IMR-90 (cell line): ENCODE results near the gene TRAF1. TPM values are rescaled to one million over a fixed set of nuclear protein-coding genes. Genes with fewer than 3 reads are reported as not detected.

ENCODE experiments used
- ATAC-seq: fragments of 200-7000 bp; cut with Tn5 transposase; 2 replicates; pipeline ENCODE4 v1.9.1; 2020; ENCODE audit warnings: low read depth, mild to moderate bottlenecking, moderate library complexity
- BruUV-seq: library from RNA; stranded (reverse); fragments of 400-500 nt; replicated peaks from 2 replicates; lab custom pipeline; 2021; lab: Mats Ljungman, UMichigan
- CTCF ChIA-PET: fragments of 300-600 bp; formaldehyde crosslinking; extraction: SDS; loops from one replicate; lab custom pipeline; 2021; ENCODE audit warnings: antibody characterized with exemption; lab: Yijun Ruan, JAX
- POLR2A ChIA-PET: fragments of 300-600 bp; sonication (Branson Sonifier 250); formaldehyde crosslinking; loops from one replicate; lab custom pipeline; 2022; ENCODE audit warnings: antibody characterized with exemption; ENCODE audit not compliant: unreplicated experiment; lab: Charles Lee
- DNase-seq: peaks from one replicate; pipeline ENCODE4 v3.0.0; 2013
- H2AFZ ChIP-seq: replicated peaks from 2 replicates; pipeline ENCODE3; 2013; ENCODE audit warnings: low read length, mild to moderate bottlenecking; ENCODE audit not compliant: poor library complexity
- H2AK5ac ChIP-seq: 2 replicates; pipeline ENCODE4 v1.6.1; 2013; ENCODE audit warnings: low read depth, low read length, inconsistent platforms
- H2AK9ac ChIP-seq: replicated peaks from 2 replicates; pipeline ENCODE3; 2013; ENCODE audit warnings: mild to moderate bottlenecking, low read depth, low read length, moderate library complexity; ENCODE audit not compliant: poor library complexity
- H2BK120ac ChIP-seq: 2 replicates; pipeline ENCODE4 v1.6.1; 2013; ENCODE audit warnings: low read depth, low read length, inconsistent platforms
- H2BK15ac ChIP-seq: 3 replicates; pipeline ENCODE4 v1.6.1; 2013; ENCODE audit warnings: low read depth, low read length, inconsistent platforms
- H2BK20ac ChIP-seq: 2 replicates; pipeline ENCODE4 v1.6.1; 2013; ENCODE audit warnings: low read depth, mild to moderate bottlenecking, inconsistent platforms, low read length, moderate library complexity
- H2BK5ac ChIP-seq: 2 replicates; pipeline ENCODE4 v1.6.1; 2013; ENCODE audit warnings: mild to moderate bottlenecking, low read depth, low read length, inconsistent platforms; ENCODE audit not compliant: poor library complexity, severe bottlenecking
- H3K14ac ChIP-seq: replicated peaks from 2 replicates; pipeline ENCODE4 v1.6.1; 2013; ENCODE audit warnings: low read depth, low read length, inconsistent platforms
- H3K18ac ChIP-seq: 2 replicates; pipeline ENCODE4 v1.6.1; 2013; ENCODE audit warnings: low read depth, low read length, control low read depth
- H3K23ac ChIP-seq: 2 replicates; pipeline ENCODE4 v1.6.1; 2013; ENCODE audit warnings: low read depth, low read length, inconsistent platforms
- H3K27ac ChIP-seq: 2 replicates; pipeline ENCODE4 v1.5.1; 2013; ENCODE audit warnings: mild to moderate bottlenecking, control low read depth, low read length; ENCODE audit not compliant: insufficient read depth
- H3K27me3 ChIP-seq: 2 replicates; pipeline ENCODE4 v1.6.1; 2013; ENCODE audit warnings: low read length; ENCODE audit not compliant: control insufficient read depth, insufficient read depth
- H3K36me3 ChIP-seq: 2 replicates; pipeline ENCODE4 v1.6.1; 2013; ENCODE audit warnings: low read length, mixed read lengths; ENCODE audit not compliant: control insufficient read depth, insufficient read depth
- H3K4ac ChIP-seq: 2 replicates; pipeline ENCODE4 v1.6.1; 2013; ENCODE audit warnings: low read depth, low read length, inconsistent platforms
- H3K4me1 ChIP-seq: 2 replicates; pipeline ENCODE4 v1.6.1; 2013; ENCODE audit warnings: low read length, mixed read lengths; ENCODE audit not compliant: control insufficient read depth, insufficient read depth
- H3K4me2 ChIP-seq: 2 replicates; pipeline ENCODE4 v1.6.1; 2013; ENCODE audit warnings: low read depth, mild to moderate bottlenecking, control low read depth, low read length, moderate library complexity
- H3K4me3 ChIP-seq: 2 replicates; pipeline ENCODE4 v1.5.1; 2013; ENCODE audit warnings: low read depth, mild to moderate bottlenecking, control low read depth, low read length, moderate library complexity; ENCODE audit not compliant: insufficient read depth
- H3K56ac ChIP-seq: 2 replicates; pipeline ENCODE4 v1.6.1; 2013; ENCODE audit warnings: low read length, inconsistent platforms; ENCODE audit not compliant: insufficient read depth; ENCODE audit errors: extremely low read depth
- H3K79me1 ChIP-seq, 2 experiments: 2 replicates each; pipeline ENCODE4 v1.6.1; 2013; ENCODE audit warnings: low read length in 2 of 2, inconsistent platforms in 1 of 2, low read depth in 1 of 2
- H3K9ac ChIP-seq: 2 replicates; pipeline ENCODE4 v1.6.1; 2013; ENCODE audit warnings: low read depth, low read length, control low read depth
- H3K9me1 ChIP-seq: 2 replicates; pipeline ENCODE4 v1.6.1; 2013; ENCODE audit warnings: low read length, inconsistent platforms; ENCODE audit not compliant: insufficient read depth
- H3K9me3 ChIP-seq: 2 replicates; pipeline ENCODE4 v1.6.1; 2013; ENCODE audit warnings: low read length; ENCODE audit not compliant: control insufficient read depth, insufficient read depth
- H4K20me1 ChIP-seq: 2 replicates; pipeline ENCODE4 v1.6.1; 2013; ENCODE audit warnings: low read length, inconsistent platforms; ENCODE audit not compliant: insufficient read depth
- H4K5ac ChIP-seq: 2 replicates; pipeline ENCODE4 v1.6.1; 2013; ENCODE audit warnings: mild to moderate bottlenecking, low read depth, low read length, control low read depth
- H4K8ac ChIP-seq, 2 experiments: 2 replicates each; pipeline ENCODE4 v1.6.1; 2013; ENCODE audit warnings: low read depth in 2 of 2, low read length in 2 of 2, control low read depth in 1 of 2, inconsistent platforms in 1 of 2
- H4K91ac ChIP-seq: 2 replicates; pipeline ENCODE4 v1.6.1; 2013; ENCODE audit warnings: low read depth, low read length, inconsistent platforms; ENCODE audit not compliant: insufficient read depth
- NFE2L2 ChIP-seq: fragments of 150-350 bp; IDR thresholded peaks from 2 replicates; pipeline ENCODE4 v1.6.1; 2016; ENCODE audit warnings: low read depth, mild to moderate bottlenecking, low read length
- RCOR1 ChIP-seq: IDR thresholded peaks from 2 replicates; pipeline ENCODE4 v1.6.1; 2012; ENCODE audit warnings: mild to moderate bottlenecking, low read length, improper control_type of control experiment; ENCODE audit not compliant: insufficient replicate concordance
- WGBS, 2 experiments: methylation state at CpG; one replicate each; pipeline versions ENCODE4 v1.1.5 to v1.1.7; 2013; ENCODE audit warnings: missing lambda C conversion rate in 2 of 2; ENCODE audit not compliant: insufficient read length in 1 of 2; ENCODE audit errors: extremely low coverage in 2 of 2; 5-methylcytosine and 5-hydroxymethylcytosine counted together
- dilution Hi-C: fragments of 300-500 bp; cut with HindIII; formaldehyde crosslinking; loops from one replicate; pipeline ENCODE4 v1.14.3; 2018; ENCODE audit warnings: low sequenced_read_pairs; ENCODE audit not compliant: unreplicated experiment
- in situ Hi-C: fragments of 300-500 bp; cut with MboI; formaldehyde crosslinking; loops from 3 replicates; pipeline ENCODE4 v1.14.3; 2019; ENCODE audit warnings: low sequenced_read_pairs, inconsistent platforms, mixed read lengths
- intact Hi-C: fragments of 100-400 bp; cut with micrococcal nuclease; formaldehyde crosslinking; loops from 2 replicates; pipeline ENCODE4 v1.10.0; 2022
- polyA plus RNA-seq, 3 experiments: library from polyadenylated mRNA; depleted of rRNA; stranded (reverse); fragments of >200 nt; gene quantifications; 2 replicates each; pipeline ENCODE4 v1.2.3, GENCODE V29; 2012; ENCODE audit warnings: low replicate concordance in 1 of 3
- total RNA-seq: library from RNA; depleted of rRNA; stranded (reverse); fragments of >200 nt; gene quantifications from 2 replicates; pipeline ENCODE4 v1.2.3, GENCODE V29; 2012

TRAF1 gene
- total and polyA plus RNA-seq, 2 of the 4 experiments (the other 2 are of a cell fraction) = 3.9 to 4.1 TPM

- Histone ChIP-seq H3K56ac (no peak overlapping the region), H2BK120ac (no peak overlapping the region), H2BK5ac (no peak overlapping the region), H3K9me1 (no peaks in the 10 kb centered on the region), H3K4me1 (no peaks in the 10 kb centered on the region), H2BK20ac (no peak overlapping the region), H3K27ac (no peak overlapping the region), H3K36me3 (no peaks in the 10 kb centered on the region), H2AFZ (peak overlapping the region; percentile 15), H3K23ac (no peak overlapping the region), H3K79me1 (no peaks in the 10 kb centered on the region), H4K20me1 (no peaks in the 10 kb centered on the region; the same call in 1 of the 2 replicates), H4K5ac (no peak overlapping the region), H4K91ac (no peak overlapping the region), H3K27me3 (peaks cover 2% of the 10 kb centered on the region; the same call in 1 of the 2 replicates), H3K18ac (no peak overlapping the region), H2AK9ac (peak overlapping the region; percentile 33), H2AK5ac (peak overlapping the region; percentile 52; the same call in 1 of the 2 replicates), H3K9ac (no peak overlapping the region), H3K4ac (0 out of 2 replicates have a peak overlapping the region, but pooled peaks have one; percentile 14), H3K14ac (no peak overlapping the region; the same call in 1 of the 2 replicates), H3K4me2 (no peak overlapping the region), H3K4me3 (no peak overlapping the region), H4K8ac (no peak overlapping the region), H2BK15ac (no peak overlapping the region), H3K9me3 (no peaks in the 10 kb centered on the region)
- CTCF ChIA-PET = interaction anchor here (1.0 kb wide), 1 partner anchor 9 kb away, joined by 3 read pairs; no protein-coding TSS in a partner anchor
- dilution Hi-C loops (no loop called here), in situ Hi-C loops (no loop called here), intact Hi-C loops (no loop called here)
- TF ChIP-seq RCOR1 (peak; percentile 87), NFE2L2 (no peak)
- no TSS peak for BruUV-seq
- peak; percentile 94 for DNase-seq
- ATAC-seq = peak; percentile 47; the same call in 1 of the 2 replicates
- 58% methylated on average over 2 of the region's 6 CpGs; no CpG with 5 or more reads in 1 of the 2 experiments for WGBS, 2 experiments
- POLR2A ChIA-PET = no interaction called here
These were observed 33.6 kb downstream of the TRAF1 start for GRCh38 chr9:120892748-120893610.
